ENCODE data around the gene ZBTB46. TPM values are rescaled to one million over a fixed set of nuclear protein-coding genes. Genes with fewer than 3 reads are reported as not detected.

ZBTB46 gene
- total RNA-seq, 1 donor from 2014 or later: 11.7 TPM

- no peak for DNase-seq (ENCODE audit: extremely low read depth, low read depth, low spot score)
Measured at GRCh38 chr20:63749597-63750508, 81.2 kb downstream of the ZBTB46 start.

GRCh38 chr20:63748934-63749270 is 82.2 kb downstream of the ZBTB46 start:
- no peak for DNase-seq (ENCODE audit: extremely low read depth, low read depth, low spot score)

- DNase-seq (ENCODE audit: extremely low read depth, low read depth, low spot score): no peak
Measured at GRCh38 chr20:63748070-63748933, 82.8 kb downstream of the ZBTB46 start.

DNA sequence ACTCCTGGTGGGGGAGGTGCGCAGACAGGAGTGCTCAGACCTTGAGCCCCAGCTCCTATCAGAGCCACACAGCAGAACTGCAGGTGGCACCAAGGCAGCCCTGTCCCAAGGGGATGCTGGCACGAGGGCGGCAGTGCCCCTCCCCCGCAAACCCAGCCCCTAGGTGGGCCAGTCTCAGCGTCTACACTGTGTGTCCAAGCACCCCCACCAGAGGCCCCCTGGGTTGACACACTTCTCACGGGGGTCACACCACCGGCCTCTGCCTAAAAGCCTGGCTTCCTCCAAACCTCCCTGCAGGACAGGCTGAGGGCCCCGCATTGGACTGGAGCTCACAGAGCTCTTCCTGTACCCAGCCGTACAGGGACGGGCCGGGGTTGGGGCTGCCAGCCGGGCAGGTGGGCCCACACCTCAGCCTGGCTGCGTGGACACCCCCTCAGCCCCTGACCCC is 83.4 kb downstream of the ZBTB46 start:
- DNase-seq (ENCODE audit: extremely low read depth, low read depth, low spot score): no peak

GRCh38 chr20:63746751-63747315 is 84.2 kb downstream of the ZBTB46 start:
- DNase-seq (ENCODE audit: extremely low read depth, low read depth, low spot score): no peak

DNA sequence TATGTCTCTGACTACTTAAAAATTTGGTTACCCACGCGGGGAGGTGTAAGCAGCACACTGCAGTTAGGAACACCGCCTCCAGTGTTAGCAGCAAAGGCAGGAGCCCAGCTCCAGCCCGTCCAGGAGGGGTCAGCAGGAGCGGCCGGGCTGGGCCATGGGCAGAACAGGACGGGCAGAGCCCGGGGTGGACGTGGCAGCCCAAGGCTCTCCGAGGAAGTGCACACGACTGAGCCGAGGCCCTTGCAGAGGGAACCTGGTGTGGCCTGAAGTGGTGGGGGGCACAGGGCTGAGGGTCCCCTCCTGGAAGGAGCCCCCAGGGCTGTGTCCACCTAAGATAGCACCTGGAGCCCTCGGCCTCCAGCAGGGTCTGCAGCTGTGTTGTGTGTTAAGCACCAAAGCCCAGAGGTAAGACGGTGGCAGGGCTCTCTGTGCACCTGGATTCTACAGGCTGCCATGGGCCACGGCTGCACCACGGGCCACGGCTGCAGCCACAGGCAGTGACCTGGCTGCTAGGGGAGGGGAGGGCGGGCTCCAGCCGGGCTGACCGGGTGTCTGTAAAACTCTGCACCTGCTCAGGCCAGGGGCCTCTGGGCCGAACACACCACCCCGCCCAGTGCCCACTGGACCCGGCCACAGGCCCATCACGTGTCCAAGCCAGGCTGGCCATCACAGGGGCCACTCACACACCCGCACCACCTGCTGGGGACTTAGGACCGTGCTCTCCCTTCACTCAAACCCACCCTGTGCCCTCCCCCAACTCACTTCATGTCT is 84.9 kb downstream of the ZBTB46 start:
- DNase-seq (ENCODE audit: extremely low read depth, low read depth, low spot score): no peak

DNA sequence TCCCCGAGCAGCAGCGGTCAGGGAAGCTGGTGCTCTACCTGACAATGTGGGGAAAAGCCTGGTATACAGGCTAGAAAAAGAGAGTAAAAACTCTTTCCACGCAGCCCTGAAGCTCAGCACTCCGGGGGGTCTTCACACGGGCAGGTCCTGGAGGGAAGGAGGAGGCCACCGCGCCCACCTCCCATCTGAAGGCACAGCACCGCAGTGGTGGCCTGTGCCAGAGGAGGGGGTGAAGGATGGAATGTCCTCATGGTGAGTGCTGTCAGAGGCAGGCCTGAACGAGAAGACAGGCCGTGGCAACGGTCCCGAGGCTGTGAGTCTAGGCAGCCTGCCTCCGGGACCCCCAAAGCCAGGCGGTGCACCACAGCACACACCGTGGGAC is 85.6 kb downstream of the ZBTB46 start:
- no peak for DNase-seq (ENCODE audit: extremely low read depth, low read depth, low spot score)

DNA sequence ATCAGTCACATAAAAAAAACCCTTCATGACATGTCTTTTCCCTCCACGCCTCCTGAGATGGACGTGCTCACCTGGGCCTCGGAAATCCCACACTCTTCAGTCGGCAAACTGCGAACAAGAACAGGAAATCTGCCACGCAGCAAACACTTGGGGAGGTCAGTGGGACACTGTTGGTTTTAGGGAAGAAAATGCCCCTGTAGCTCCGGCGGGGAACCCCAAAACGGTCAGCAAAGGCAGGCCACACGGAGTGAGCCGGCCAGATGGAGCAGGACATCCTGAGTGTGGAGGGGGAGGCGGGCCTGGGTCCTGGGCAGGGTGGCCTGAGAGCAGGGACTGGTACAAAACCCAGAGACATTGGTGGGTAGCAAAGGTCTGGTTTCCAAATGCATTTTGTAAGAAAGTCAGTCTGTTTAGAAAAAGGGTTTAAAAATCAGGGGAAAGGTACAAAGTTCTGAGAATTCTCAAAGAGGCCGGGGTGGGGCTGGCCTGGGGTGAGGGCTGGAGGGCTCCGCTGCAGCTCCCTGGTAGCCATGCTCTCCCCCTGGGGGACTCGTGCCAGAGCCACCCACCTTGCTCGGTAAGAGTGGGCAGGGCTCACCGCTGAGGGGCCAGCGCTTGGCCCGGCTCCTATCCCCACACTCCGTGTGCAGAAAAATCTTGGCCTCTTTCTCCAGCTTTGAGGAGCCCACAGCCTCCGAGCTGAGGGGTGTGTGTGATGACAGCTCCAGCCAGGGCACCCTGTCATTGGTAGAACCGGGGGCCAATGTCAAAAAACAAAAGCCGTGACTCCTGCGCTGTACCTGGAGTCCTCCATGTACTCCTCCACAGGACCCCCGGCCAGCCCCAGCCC is 86.3 kb downstream of the ZBTB46 start:
- DNase-seq (ENCODE audit: extremely low read depth, low read depth, low spot score): no peak

DNA sequence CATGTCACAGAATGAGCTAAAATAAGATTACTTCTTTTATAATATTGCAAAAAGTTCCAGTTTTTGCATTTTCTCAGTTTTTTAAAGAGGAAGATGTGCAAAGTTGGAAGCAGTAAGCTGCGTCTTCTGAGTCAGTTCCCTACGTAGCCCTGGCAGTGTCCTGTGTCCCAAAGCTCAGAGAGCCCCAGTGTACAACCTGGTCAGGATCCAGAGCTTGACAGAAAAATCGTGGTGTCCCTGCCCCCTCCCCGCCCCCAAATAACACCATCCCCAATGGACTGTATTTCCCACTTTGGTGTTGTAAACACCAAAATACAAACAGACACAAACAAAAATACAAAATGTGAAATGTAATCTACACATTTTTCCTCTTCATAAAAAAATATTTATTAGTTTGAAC is 86.9 kb downstream of the ZBTB46 start:
- no peak for DNase-seq (ENCODE audit: extremely low read depth, low read depth, low spot score)

GRCh38 chr20:63743210-63743970 is 87.7 kb downstream of the ZBTB46 start:
- no peak for DNase-seq (ENCODE audit: extremely low read depth, low read depth, low spot score)

- DNase-seq (ENCODE audit: extremely low read depth, low read depth, low spot score): no peak
Measured at GRCh38 chr20:63742381-63743024, 88.6 kb downstream of the ZBTB46 start.

GRCh38 chr20:63741676-63742380 is 89.2 kb downstream of the ZBTB46 start:
- no peak for DNase-seq (ENCODE audit: extremely low read depth, low read depth, low spot score)

GRCh38 chr20:63741354-63741675 is 89.7 kb downstream of the ZBTB46 start:
- DNase-seq (ENCODE audit: extremely low read depth, low read depth, low spot score): no peak

DNA sequence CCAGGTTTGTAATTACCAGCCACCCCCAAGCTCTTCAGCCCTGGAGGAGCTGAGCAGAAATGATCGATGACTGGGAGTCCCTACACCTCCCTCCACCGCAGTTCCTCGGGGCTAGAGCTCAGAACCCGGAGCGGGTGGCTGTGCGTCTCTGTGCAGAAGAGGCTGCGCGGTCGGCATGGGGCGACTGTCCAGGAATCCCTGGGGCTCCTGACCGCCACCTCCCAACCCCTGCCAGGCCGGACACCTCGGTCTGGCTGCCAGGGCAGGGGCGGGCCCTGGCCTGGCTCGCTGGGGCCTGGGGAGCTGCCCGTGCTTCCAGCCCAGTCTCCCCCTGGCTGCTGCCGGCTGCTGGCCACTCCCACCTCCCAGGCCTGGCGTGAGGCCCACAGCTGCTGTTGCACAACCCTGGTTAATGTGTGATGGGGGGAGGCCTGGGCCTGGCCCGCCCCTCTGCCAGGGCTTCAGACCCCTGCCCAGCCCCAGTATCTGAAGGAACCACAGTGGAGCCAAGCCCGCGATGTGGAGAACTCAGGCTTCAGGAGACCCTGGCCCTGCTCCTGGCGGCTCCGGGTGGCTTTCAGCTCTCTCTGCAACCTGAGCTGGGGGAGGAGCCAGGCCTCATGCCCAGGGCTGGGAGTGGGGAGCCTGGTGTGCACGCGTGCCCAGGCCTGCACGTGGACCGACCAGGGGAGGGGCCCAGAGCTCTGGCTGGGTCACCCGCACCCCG is 90.3 kb downstream of the ZBTB46 start:
- DNase-seq (ENCODE audit: extremely low read depth, low read depth, low spot score): no peak

- no peak for DNase-seq (ENCODE audit: extremely low read depth, low read depth, low spot score)
Measured at GRCh38 chr20:63740070-63740626, 90.9 kb downstream of the ZBTB46 start.

DNA sequence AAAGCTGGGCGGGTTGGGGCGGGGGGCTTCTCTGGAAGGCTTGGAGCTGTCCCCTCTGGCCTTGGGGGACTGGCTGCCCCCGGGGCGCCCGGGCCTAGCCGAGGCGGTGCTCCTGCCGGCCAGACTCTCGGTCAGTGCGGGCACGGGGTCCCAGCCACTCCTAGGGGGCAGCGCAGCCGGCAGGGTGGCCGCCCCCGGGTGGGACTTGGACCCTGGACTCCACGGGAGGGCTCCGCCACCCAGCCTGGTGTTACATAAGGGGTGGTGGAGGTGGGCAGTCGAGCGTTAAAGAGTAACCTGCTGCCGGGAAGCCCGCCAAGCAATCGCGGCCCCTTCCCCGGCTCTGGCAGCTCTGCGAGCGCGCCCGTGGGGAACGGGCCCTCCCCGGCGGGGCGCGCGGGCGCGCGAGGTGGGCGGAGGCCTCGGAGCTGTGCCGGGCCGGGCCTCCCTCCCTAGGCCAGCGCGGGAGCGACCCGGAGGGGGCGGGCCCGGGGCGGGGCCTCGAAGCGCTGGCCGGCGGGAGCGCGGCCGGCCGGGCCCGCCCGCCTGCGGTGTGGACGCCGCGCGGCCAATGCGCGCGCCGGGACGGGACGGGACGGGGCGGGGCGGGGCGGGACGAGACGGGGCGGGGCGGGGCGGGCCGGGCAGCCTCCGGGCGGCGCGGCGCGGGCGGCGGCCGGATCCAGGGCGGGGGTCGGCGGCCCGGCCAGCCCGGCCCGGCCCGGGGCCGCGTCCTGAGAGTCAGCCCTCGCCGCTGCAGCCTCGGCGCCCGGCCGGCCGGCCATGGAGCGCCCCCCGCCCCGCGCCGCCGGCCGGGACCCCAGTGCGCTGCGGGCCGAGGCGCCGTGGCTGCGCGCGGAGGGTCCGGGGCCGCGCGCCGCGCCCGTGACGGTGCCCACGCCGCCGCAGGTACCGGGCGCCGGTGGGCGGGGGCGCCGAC is 91.7 kb downstream of the ZBTB46 start, which contains the start of gene SLC2A4RG:
Gene SLC2A4RG (plus strand): TSS at position 647 of the 940 bp plus-strand sequence. CDS start 137 bp downstream, at position 784.
- DNase-seq (ENCODE audit: extremely low read depth, low read depth, low spot score): no peak
